HG03045 (cell line): ENCODE results near the gene LHX5.

Source experiments
- ATAC-seq: cut with Tn5 transposase; IDR thresholded peaks from one replicate; pipeline ENCODE4 v1.9.1; 2021; ENCODE audit warnings: mild to moderate bottlenecking, moderate library complexity; ENCODE audit not compliant: unreplicated experiment

The LHX5 gene

GRCh38 chr12:113420996-113421595 is 50.6 kb downstream of the LHX5 start:
- no peak for ATAC-seq

- ATAC-seq, result no peak
Measured at GRCh38 chr12:113418213-113418879, 53.3 kb downstream of the LHX5 start.

GRCh38 chr12:113416091-113416754 is 55.4 kb downstream of the LHX5 start:
- no peak for ATAC-seq

GRCh38 chr12:113414519-113415038 is 57.1 kb downstream of the LHX5 start:
- ATAC-seq, result no peak

- no peak for ATAC-seq
Measured at GRCh38 chr12:113413488-113413939, 58.2 kb downstream of the LHX5 start.
